NB4 (cell line): Measurements from ENCODE around the gene PAM16.

Experiments used
- MYC ChIP-seq: IDR thresholded peaks from 2 replicates; pipeline ENCODE4 v1.6.1; 2011; ENCODE audit warnings: low read depth, low read length
- POLR2A ChIP-seq: IDR thresholded peaks from 2 replicates; pipeline ENCODE4 v1.6.1; 2011; ENCODE audit warnings: mild to moderate bottlenecking; ENCODE audit not compliant: insufficient read length; ENCODE audit errors: extremely low read depth
- TF ChIP-seq, protein P1 (sequence below): IDR thresholded peaks from one replicate; pipeline ENCODE4 v1.5.1; 2012; ENCODE audit warnings: low read depth, low read length

DNA sequence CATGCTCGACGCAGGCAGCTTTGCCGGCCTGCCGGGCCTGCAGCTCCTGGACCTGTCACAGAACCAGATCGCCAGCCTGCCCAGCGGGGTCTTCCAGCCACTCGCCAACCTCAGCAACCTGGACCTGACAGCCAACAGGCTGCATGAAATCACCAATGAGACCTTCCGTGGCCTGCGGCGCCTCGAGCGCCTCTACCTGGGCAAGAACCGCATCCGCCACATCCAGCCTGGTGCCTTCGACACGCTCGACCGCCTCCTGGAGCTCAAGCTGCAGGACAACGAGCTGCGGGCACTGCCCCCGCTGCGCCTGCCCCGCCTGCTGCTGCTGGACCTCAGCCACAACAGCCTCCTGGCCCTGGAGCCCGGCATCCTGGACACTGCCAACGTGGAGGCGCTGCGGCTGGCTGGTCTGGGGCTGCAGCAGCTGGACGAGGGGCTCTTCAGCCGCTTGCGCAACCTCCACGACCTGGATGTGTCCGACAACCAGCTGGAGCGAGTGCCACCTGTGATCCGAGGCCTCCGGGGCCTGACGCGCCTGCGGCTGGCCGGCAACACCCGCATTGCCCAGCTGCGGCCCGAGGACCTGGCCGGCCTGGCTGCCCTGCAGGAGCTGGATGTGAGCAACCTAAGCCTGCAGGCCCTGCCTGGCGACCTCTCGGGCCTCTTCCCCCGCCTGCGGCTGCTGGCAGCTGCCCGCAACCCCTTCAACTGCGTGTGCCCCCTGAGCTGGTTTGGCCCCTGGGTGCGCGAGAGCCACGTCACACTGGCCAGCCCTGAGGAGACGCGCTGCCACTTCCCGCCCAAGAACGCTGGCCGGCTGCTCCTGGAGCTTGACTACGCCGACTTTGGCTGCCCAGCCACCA lies 30.2 kb upstream of the PAM16 start:
- TF ChIP-seq POLR2A: no peak
- TF ChIP-seq, protein P1, sequence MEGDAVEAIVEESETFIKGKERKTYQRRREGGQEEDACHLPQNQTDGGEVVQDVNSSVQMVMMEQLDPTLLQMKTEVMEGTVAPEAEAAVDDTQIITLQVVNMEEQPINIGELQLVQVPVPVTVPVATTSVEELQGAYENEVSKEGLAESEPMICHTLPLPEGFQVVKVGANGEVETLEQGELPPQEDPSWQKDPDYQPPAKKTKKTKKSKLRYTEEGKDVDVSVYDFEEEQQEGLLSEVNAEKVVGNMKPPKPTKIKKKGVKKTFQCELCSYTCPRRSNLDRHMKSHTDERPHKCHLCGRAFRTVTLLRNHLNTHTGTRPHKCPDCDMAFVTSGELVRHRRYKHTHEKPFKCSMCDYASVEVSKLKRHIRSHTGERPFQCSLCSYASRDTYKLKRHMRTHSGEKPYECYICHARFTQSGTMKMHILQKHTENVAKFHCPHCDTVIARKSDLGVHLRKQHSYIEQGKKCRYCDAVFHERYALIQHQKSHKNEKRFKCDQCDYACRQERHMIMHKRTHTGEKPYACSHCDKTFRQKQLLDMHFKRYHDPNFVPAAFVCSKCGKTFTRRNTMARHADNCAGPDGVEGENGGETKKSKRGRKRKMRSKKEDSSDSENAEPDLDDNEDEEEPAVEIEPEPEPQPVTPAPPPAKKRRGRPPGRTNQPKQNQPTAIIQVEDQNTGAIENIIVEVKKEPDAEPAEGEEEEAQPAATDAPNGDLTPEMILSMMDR: no peak
- TF ChIP-seq MYC: no peak
